MM.1S (cell line): Measurements from ENCODE around the gene C19orf53.

Source experiments
- DNase-seq: peaks from one replicate; pipeline ENCODE4 v3.0.0-alpha.2; 2015
- H2AFZ ChIP-seq: fragments of 300-600 bp; sonication (generic); 2 replicates; pipeline ENCODE4 v1.6.0; 2016; ENCODE audit warnings: antibody characterized with exemption, low read length
- H3F3A ChIP-seq: fragments of 300-600 bp; sonication (generic); 2 replicates; pipeline ENCODE4 v1.6.1; 2016; ENCODE audit warnings: mild to moderate bottlenecking, antibody characterized with exemption, low read length, moderate library complexity, mixed read lengths; ENCODE audit not compliant: insufficient read depth
- H3K27ac ChIP-seq: fragments of 300-600 bp; sonication (generic); 2 replicates; pipeline ENCODE4 v1.5.1; 2016; ENCODE audit warnings: mild to moderate bottlenecking, low read length
- H3K27me3 ChIP-seq: fragments of 300-600 bp; sonication (generic); replicated peaks from 2 replicates; pipeline ENCODE4 v1.6.0; 2016; ENCODE audit warnings: low read length; ENCODE audit not compliant: insufficient read depth
- H3K36me3 ChIP-seq: fragments of 300-600 bp; sonication (generic); replicated peaks from 2 replicates; pipeline ENCODE4 v1.6.1; 2016; ENCODE audit warnings: mild to moderate bottlenecking, low read length, mixed read lengths; ENCODE audit not compliant: insufficient read depth
- H3K4me1 ChIP-seq: fragments of 300-600 bp; sonication (generic); 2 replicates; pipeline ENCODE4 v1.6.1; 2016; ENCODE audit warnings: low read length, mixed read lengths
- H3K4me2 ChIP-seq: fragments of 300-600 bp; sonication (generic); 2 replicates; pipeline ENCODE4 v1.6.0; 2016; ENCODE audit warnings: low read depth, low read length
- H3K4me3 ChIP-seq: fragments of 300-600 bp; sonication (generic); 2 replicates; pipeline ENCODE4 v1.5.1; 2016; ENCODE audit warnings: low read length, mixed read lengths
- H3K79me2 ChIP-seq: fragments of 300-600 bp; sonication (generic); 2 replicates; pipeline ENCODE4 v1.6.1; 2016; ENCODE audit warnings: mixed run types, low read length, mixed read lengths
- H3K9ac ChIP-seq: fragments of 300-600 bp; sonication (generic); 2 replicates; pipeline ENCODE4 v1.6.1; 2016; ENCODE audit warnings: low read length, mixed read lengths
- H3K9me2 ChIP-seq: fragments of 300-600 bp; sonication (generic); replicated peaks from 2 replicates; pipeline ENCODE4 v1.6.1; 2016; ENCODE audit warnings: mild to moderate bottlenecking, low read length, mixed read lengths; ENCODE audit not compliant: insufficient read depth
- H3K9me3 ChIP-seq: fragments of 300-600 bp; sonication (generic); replicated peaks from 2 replicates; pipeline ENCODE4 v1.6.1; 2016; ENCODE audit warnings: mild to moderate bottlenecking, low read length, mixed read lengths; ENCODE audit not compliant: insufficient read depth
- H4K20me1 ChIP-seq: fragments of 300-600 bp; sonication (generic); 2 replicates; pipeline ENCODE4 v1.6.1; 2016; ENCODE audit warnings: mild to moderate bottlenecking, low read length, moderate library complexity, mixed read lengths; ENCODE audit not compliant: insufficient read depth
- EZH2 ChIP-seq: fragments of 300-600 bp; sonication (generic); optimal IDR thresholded peaks from 2 replicates; pipeline ENCODE3; 2017; ENCODE audit warnings: low read depth, mild to moderate bottlenecking, antibody characterized with exemption, low read length, mixed read lengths
- EZH2phosphoT487 ChIP-seq: fragments of 300-600 bp; sonication (generic); IDR thresholded peaks from 2 replicates; pipeline ENCODE4 v1.6.1; 2018; ENCODE audit warnings: antibody characterized with exemption, low read length
- TF ChIP-seq, protein P1 (sequence below): fragments of 300-600 bp; sonication (generic); IDR thresholded peaks from 2 replicates; pipeline ENCODE4 v1.5.1; 2016; ENCODE audit warnings: antibody characterized with exemption, low read length, mixed read lengths

Gene C19orf53

DNA sequence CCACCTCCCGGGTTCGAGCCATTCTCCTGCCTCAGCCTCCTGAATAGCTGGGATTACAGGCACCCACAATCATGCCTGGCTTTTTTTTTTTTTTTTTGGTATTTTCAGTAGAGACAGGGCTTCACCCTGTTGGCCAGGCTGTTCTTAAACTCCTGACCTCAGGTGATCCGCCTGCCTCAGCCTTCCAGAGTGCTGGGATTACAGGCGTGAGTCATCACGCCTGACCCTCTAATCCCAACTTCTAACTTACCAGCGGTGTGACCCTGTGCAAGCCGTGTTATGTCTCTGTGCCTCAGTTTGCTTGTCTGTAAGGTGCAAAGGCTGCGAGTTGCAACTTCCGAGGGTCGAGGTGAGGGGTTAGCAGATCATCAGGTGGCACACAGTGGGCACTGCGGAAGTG, 38.3 kb downstream of the C19orf53 start:
- H3K4me1 ChIP-seq = peaks cover 6% of the 10 kb centered on the region; the same call in 1 of the 2 replicates
- no peak overlapping the region for H3K4me2 ChIP-seq
- H3K79me2 ChIP-seq = 0 out of 2 replicates have a peak, but pooled peaks cover 2% of the 10 kb centered on the region
- no peaks in the 10 kb centered on the region for H4K20me1 ChIP-seq
- no peaks in the 10 kb centered on the region for H3K36me3 ChIP-seq
- H3K4me3 ChIP-seq = no peak overlapping the region
- H3K27ac ChIP-seq = no peak overlapping the region
- H3F3A ChIP-seq = no peaks in the 10 kb centered on the region
- TF ChIP-seq EZH2 = no peak
- TF ChIP-seq, protein P1, sequence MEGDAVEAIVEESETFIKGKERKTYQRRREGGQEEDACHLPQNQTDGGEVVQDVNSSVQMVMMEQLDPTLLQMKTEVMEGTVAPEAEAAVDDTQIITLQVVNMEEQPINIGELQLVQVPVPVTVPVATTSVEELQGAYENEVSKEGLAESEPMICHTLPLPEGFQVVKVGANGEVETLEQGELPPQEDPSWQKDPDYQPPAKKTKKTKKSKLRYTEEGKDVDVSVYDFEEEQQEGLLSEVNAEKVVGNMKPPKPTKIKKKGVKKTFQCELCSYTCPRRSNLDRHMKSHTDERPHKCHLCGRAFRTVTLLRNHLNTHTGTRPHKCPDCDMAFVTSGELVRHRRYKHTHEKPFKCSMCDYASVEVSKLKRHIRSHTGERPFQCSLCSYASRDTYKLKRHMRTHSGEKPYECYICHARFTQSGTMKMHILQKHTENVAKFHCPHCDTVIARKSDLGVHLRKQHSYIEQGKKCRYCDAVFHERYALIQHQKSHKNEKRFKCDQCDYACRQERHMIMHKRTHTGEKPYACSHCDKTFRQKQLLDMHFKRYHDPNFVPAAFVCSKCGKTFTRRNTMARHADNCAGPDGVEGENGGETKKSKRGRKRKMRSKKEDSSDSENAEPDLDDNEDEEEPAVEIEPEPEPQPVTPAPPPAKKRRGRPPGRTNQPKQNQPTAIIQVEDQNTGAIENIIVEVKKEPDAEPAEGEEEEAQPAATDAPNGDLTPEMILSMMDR = no peak
- no peak for TF ChIP-seq EZH2phosphoT487
- no peaks in the 10 kb centered on the region for H3K9me3 ChIP-seq
- no peaks in the 10 kb centered on the region for H3K9me2 ChIP-seq
- H3K9ac ChIP-seq = no peak overlapping the region
- DNase-seq = no peak
- H3K27me3 ChIP-seq = no peaks in the 10 kb centered on the region
- H2AFZ ChIP-seq = no peak overlapping the region

DNA sequence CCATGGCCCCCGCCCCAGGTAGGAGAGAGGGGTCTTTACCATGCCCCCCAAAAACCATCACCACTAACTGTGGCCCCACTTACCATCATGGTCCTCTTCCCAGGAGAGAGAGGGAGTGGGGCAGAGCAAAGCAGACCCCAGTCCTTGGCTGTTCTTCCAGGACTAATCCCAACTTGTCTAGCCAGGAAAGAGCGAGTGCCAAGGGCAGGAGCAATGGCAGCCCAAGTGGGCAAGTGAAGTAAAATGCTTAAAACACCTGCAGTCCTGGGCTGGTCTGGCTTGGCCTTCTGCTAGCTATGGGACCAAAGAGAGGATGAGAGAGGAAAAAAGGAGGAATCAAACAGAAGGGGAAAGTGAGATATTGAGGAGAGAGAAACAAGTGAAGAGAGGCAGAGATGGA, 38.9 kb downstream of the C19orf53 start:
- DNase-seq = no peak
- Histone ChIP-seq H3K9me3 (no peaks in the 10 kb centered on the region), H3F3A (no peaks in the 10 kb centered on the region), H3K79me2 (0 out of 2 replicates have a peak, but pooled peaks cover 2% of the 10 kb centered on the region), H3K9me2 (no peaks in the 10 kb centered on the region), H2AFZ (no peak overlapping the region), H3K4me3 (no peak overlapping the region), H4K20me1 (no peaks in the 10 kb centered on the region), H3K36me3 (no peaks in the 10 kb centered on the region), H3K27ac (no peak overlapping the region), H3K4me1 (peaks cover 6% of the 10 kb centered on the region; the same call in 1 of the 2 replicates), H3K9ac (no peak overlapping the region), H3K4me2 (no peak overlapping the region), H3K27me3 (no peaks in the 10 kb centered on the region)
- TF ChIP-seq EZH2phosphoT487 (no peak), EZH2 (no peak)
- TF ChIP-seq, protein P1 = no peak

DNA sequence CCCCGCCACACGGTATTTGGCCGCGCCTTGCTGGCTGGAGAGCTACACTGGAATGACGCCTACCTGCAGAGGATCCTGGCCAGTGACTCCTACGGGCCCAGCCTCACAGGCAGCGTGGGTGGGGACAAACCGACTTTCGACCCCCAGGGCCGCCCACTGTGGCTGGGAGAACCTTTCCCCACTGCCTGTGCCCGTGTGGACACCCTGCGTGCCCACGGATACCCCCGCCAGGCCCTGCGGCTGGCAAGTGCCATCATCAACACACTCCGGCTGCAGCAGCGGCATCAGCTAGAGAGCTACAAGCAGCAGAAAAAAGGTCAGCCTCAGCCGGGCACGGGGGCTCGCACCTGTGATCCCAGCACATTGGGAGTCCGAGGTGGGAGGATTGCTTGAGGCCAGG, 40.3 kb downstream of the C19orf53 start:
- Histone ChIP-seq H4K20me1 (no peaks in the 10 kb centered on the region), H3K4me1 (peaks cover 6% of the 10 kb centered on the region; the same call in 1 of the 2 replicates), H3K27me3 (no peaks in the 10 kb centered on the region), H3F3A (no peaks in the 10 kb centered on the region), H3K4me3 (no peak overlapping the region), H3K9me3 (no peaks in the 10 kb centered on the region), H2AFZ (no peak overlapping the region), H3K27ac (no peak overlapping the region), H3K4me2 (no peak overlapping the region), H3K79me2 (0 out of 2 replicates have a peak, but pooled peaks cover 2% of the 10 kb centered on the region), H3K9ac (no peak overlapping the region), H3K9me2 (no peaks in the 10 kb centered on the region), H3K36me3 (no peaks in the 10 kb centered on the region)
- TF ChIP-seq EZH2phosphoT487 = no peak
- TF ChIP-seq, protein P1 = no peak
- no peak for TF ChIP-seq EZH2
- no peak for DNase-seq
